Measurements from ENCODE around the gene SLC2A3. TPM values are rescaled to one million over a fixed set of nuclear protein-coding genes. Genes with fewer than 3 reads are reported as not detected.
"Not testable (repeated sequence)": the region's sequence is repeated elsewhere in the genome, so short reads cannot be mapped to it uniquely, and the experiment has no call there.

SLC2A3 gene
- total and polyA plus RNA-seq, 4 donors: 13.4 to 435 (median 126) TPM

- DNase-seq (no peak), ATAC-seq (ENCODE audit: insufficient read depth, low FRiP score) (peak; percentile 58)
- Histone ChIP-seq H3K27ac (ENCODE audit: low read depth in 1 of 2, low read length in 1 of 2) (peak overlapping the region in 1 of 2 donors; percentile 45), H3K4me3 (no peak overlapping the region), H3K9me3 (ENCODE audit: control insufficient read depth in 4 of 4, insufficient read depth in 3 of 4, low read length in 3 of 4) (no peaks in the 10 kb centered on the region), H3K4me1 (ENCODE audit: control insufficient read depth in 5 of 5, insufficient read depth in 5 of 5, low read length in 5 of 5) (no peaks in the 10 kb centered on the region), H3K9ac (ENCODE audit: insufficient read depth in 1 of 2, low read length in 2 of 2) (no peak overlapping the region), H3K36me3 (ENCODE audit: control insufficient read depth in 4 of 4, insufficient read depth in 4 of 4, low read length in 4 of 4) (no peaks in the 10 kb centered on the region), H3K27me3 (ENCODE audit: control insufficient read depth in 3 of 3, insufficient read depth in 3 of 3, low read length in 2 of 3) (no peaks in the 10 kb centered on the region)
- TF ChIP-seq CTCF (IDR thresholded peaks at IDR 0.05; ENCODE audit: control extremely low read depth, extremely low read depth): no peak
- 64 to 66% methylated on average over 4 of the region's 4 CpGs for WGBS, 2 donors
These were observed 45.5 kb upstream of the SLC2A3 start for GRCh38 chr12:7981446-7981845.

- DNase-seq; ATAC-seq (ENCODE audit: insufficient read depth, low FRiP score); H3K27ac ChIP-seq (ENCODE audit: low read depth in 1 of 2, low read length in 1 of 2); H3K27me3 ChIP-seq (ENCODE audit: control insufficient read depth in 3 of 3, insufficient read depth in 3 of 3, low read length in 2 of 3); H3K4me3 ChIP-seq; H3K9ac ChIP-seq (ENCODE audit: insufficient read depth in 1 of 2, low read length in 2 of 2); H3K9me3 ChIP-seq (ENCODE audit: control insufficient read depth in 4 of 4, insufficient read depth in 3 of 4, low read length in 3 of 4); H3K36me3 ChIP-seq (ENCODE audit: control insufficient read depth in 4 of 4, insufficient read depth in 4 of 4, low read length in 4 of 4); H3K4me1 ChIP-seq (ENCODE audit: control insufficient read depth in 5 of 5, insufficient read depth in 5 of 5, low read length in 5 of 5): not testable (repeated sequence)
- WGBS, 2 donors: 55 to 76% methylated on average over 10 to 11 of the region's 13 CpGs
These were observed 41.6 kb upstream of the SLC2A3 start for GRCh38 chr12:7977351-7978124.

- Histone ChIP-seq H3K9me3 (ENCODE audit: control insufficient read depth in 4 of 4, insufficient read depth in 3 of 4, low read length in 3 of 4) (no peaks in the 10 kb centered on the region), H3K9ac (ENCODE audit: insufficient read depth in 1 of 2, low read length in 2 of 2) (no peak overlapping the region), H3K36me3 (ENCODE audit: control insufficient read depth in 4 of 4, insufficient read depth in 4 of 4, low read length in 4 of 4) (no peaks in the 10 kb centered on the region), H3K27me3 (ENCODE audit: control insufficient read depth in 3 of 3, insufficient read depth in 3 of 3, low read length in 2 of 3) (no peaks in the 10 kb centered on the region), H3K27ac (ENCODE audit: low read depth in 1 of 2, low read length in 1 of 2) (no peak overlapping the region), H3K4me1 (ENCODE audit: control insufficient read depth in 5 of 5, insufficient read depth in 5 of 5, low read length in 5 of 5) (peaks cover 0 to 7% (median 5%) of the 10 kb centered on the region in 5 donors), H3K4me3 (no peak overlapping the region)
- no peak for DNase-seq
- 84 to 88% methylated on average over 6 of the region's 6 CpGs for WGBS, 2 donors
- ATAC-seq (ENCODE audit: insufficient read depth, low FRiP score): no peak
- no peak for TF ChIP-seq CTCF (IDR thresholded peaks at IDR 0.05; ENCODE audit: control extremely low read depth, extremely low read depth)
These were observed 37.5 kb upstream of the SLC2A3 start for GRCh38 chr12:7973457-7973825.

- Histone ChIP-seq H3K36me3 (ENCODE audit: control insufficient read depth in 4 of 4, insufficient read depth in 4 of 4, low read length in 4 of 4) (no peaks in the 10 kb centered on the region), H3K9me3 (ENCODE audit: control insufficient read depth in 4 of 4, insufficient read depth in 3 of 4, low read length in 3 of 4) (no peaks in the 10 kb centered on the region), H3K4me1 (ENCODE audit: control insufficient read depth in 5 of 5, insufficient read depth in 5 of 5, low read length in 5 of 5) (peaks cover 0 to 7% (median 5%) of the 10 kb centered on the region in 5 donors), H3K27ac (ENCODE audit: low read depth in 1 of 2, low read length in 1 of 2) (peak overlapping the region in 1 of 2 donors; percentile 31), H3K9ac (ENCODE audit: insufficient read depth in 1 of 2, low read length in 2 of 2) (no peak overlapping the region), H3K27me3 (ENCODE audit: control insufficient read depth in 3 of 3, insufficient read depth in 3 of 3, low read length in 2 of 3) (no peaks in the 10 kb centered on the region), H3K4me3 (no peak overlapping the region)
- DNase-seq (no peak), ATAC-seq (ENCODE audit: insufficient read depth, low FRiP score) (no peak)
- no peak for TF ChIP-seq CTCF (IDR thresholded peaks at IDR 0.05; ENCODE audit: control extremely low read depth, extremely low read depth)
- WGBS, 2 donors: 86 to 90% methylated on average over 19 of the region's 19 CpGs
These were observed 36.9 kb upstream of the SLC2A3 start for GRCh38 chr12:7972734-7973456.

GRCh38 chr12:7972269-7972668, 36.3 kb upstream of the SLC2A3 start:
- not testable (repeated sequence) for H3K27ac ChIP-seq (ENCODE audit: low read depth in 1 of 2, low read length in 1 of 2); H3K9me3 ChIP-seq (ENCODE audit: control insufficient read depth in 4 of 4, insufficient read depth in 3 of 4, low read length in 3 of 4); H3K9ac ChIP-seq (ENCODE audit: insufficient read depth in 1 of 2, low read length in 2 of 2); H3K4me3 ChIP-seq; ATAC-seq (ENCODE audit: insufficient read depth, low FRiP score); H3K4me1 ChIP-seq (ENCODE audit: control insufficient read depth in 5 of 5, insufficient read depth in 5 of 5, low read length in 5 of 5); H3K36me3 ChIP-seq (ENCODE audit: control insufficient read depth in 4 of 4, insufficient read depth in 4 of 4, low read length in 4 of 4); H3K27me3 ChIP-seq (ENCODE audit: control insufficient read depth in 3 of 3, insufficient read depth in 3 of 3, low read length in 2 of 3); DNase-seq
- WGBS, 2 donors: 6 to 15% methylated on average over 3 of the region's 9 CpGs

- peak overlapping the region in 1 of 2 donors; percentile 38 for H3K27ac ChIP-seq (ENCODE audit: low read depth in 1 of 2, low read length in 1 of 2)
- not testable (repeated sequence) for DNase-seq; H3K36me3 ChIP-seq (ENCODE audit: control insufficient read depth in 4 of 4, insufficient read depth in 4 of 4, low read length in 4 of 4); H3K9ac ChIP-seq (ENCODE audit: insufficient read depth in 1 of 2, low read length in 2 of 2); ATAC-seq (ENCODE audit: insufficient read depth, low FRiP score); H3K9me3 ChIP-seq (ENCODE audit: control insufficient read depth in 4 of 4, insufficient read depth in 3 of 4, low read length in 3 of 4); H3K4me3 ChIP-seq; H3K27me3 ChIP-seq (ENCODE audit: control insufficient read depth in 3 of 3, insufficient read depth in 3 of 3, low read length in 2 of 3); H3K4me1 ChIP-seq (ENCODE audit: control insufficient read depth in 5 of 5, insufficient read depth in 5 of 5, low read length in 5 of 5)
- 7 to 10% methylated on average over 3 to 5 of the region's 7 CpGs for WGBS, 2 donors
These were observed 35.8 kb upstream of the SLC2A3 start for GRCh38 chr12:7971765-7972164.
